GM21825 (cell line): ENCODE results near the gene DCAF12.

ENCODE experiments used
- ATAC-seq: cut with Tn5 transposase; IDR thresholded peaks from one replicate; pipeline ENCODE4 v1.9.1; 2021; ENCODE audit warnings: mild to moderate bottlenecking, moderate library complexity; ENCODE audit not compliant: unreplicated experiment

DCAF12 gene

DNA sequence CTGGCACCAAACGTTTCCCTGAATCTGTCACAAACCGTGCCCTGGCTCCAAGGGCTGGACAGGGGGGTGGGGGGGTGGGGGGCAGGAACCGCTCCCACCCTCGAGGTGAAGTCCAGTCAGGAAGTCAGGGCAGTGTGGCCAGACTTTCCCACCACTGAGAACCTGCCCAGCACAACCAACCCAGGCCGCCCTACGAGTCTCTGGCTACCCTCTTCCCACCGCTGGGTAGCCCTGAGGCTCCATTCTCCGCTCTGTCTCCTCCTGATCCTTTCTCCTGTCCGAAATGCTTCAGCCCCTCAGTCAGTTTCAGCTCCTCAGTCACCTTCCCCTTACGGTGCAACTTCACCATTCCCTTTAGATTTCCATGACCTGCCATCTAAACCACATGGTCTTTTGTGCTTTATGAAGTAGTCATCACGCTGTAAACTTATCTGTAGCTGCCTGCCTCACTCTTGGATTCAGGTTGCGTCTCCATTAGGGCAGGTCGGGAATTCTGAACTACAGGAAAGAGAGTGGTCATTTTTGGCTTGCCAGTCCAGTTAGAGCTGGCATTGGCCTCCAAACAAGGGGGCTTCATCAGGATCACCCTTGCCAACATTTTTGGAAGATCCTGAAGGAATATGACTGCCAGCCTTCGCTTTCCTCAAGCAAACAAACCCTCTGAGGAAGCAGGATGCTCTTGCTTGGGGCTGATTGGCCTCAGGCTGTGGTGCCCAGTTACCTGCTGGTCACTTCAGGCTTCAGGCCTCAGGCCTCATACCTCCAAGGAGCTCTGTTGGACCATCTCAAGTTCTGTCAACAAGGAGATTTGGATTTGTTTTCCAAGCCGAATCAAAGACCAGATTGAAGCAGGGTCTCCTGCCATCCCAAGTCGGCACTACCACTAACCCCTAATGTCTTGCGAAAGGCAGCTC is 794 bp upstream of the DCAF12 start:
- no peak for ATAC-seq

DNA sequence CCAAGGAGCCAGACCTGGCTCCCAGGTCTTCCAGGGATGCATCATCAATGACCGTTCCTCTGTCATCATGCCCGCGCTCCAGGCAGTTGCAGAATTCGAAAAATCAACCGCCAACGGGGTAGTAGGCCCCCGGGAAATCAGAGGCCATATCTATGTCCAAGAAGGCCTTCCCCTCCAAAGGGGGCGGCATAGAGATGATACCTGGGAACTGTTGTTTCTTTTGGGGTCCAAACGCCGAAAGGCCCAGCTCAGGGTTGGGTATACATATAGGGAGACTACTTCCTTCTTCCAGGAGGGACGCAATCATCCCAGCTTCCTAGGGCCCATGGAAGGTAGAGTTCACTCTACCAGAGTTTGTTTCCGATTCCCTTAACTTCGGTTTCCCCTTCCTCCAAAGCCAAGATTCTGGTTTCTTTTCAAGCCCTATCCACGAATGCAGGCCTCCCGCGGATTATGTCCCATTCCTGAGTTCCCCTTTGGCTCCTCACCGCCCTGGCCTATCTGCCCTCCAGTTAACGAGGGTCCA is 754 bp downstream of the DCAF12 start:
- no peak for ATAC-seq

DNA sequence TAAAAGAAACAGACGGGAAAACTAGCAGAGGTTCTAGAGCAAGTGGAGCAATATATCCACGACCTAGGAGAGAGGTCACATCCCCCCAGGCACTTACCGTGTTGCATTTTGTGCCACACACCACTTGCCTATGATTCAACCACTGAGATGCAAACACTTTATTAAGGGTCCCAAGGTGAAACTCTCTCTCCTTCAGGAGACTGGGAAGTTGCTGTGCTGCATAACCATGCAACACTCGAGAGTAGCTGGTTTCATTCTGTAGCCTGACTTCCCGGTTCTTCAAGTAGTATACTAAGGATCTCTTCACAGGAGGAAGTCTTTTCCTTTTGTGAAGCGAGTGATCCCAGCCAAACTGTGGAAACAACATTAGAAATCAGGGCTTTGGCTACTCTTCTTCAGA is 1.6 kb downstream of the DCAF12 start:
- no peak for ATAC-seq

DNA sequence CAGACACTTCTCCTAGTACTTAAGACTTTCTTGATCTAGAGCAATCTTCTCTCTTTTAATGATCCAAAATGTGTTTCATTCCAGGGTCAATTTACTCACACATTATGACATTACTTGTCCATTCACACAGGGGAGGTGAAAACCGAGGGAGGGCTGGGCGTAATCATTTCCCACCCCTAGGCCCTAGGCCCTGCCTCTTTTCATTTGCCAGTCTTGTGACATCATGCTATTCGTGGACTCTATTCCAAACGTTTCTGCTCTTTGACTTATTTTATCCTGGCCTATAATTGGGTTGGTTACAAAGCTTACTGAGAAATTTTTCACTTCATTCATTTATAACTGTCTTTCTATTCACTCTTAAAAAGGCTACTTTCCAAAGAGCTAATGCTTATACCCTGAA is 2.4 kb downstream of the DCAF12 start:
- ATAC-seq = no peak

DNA sequence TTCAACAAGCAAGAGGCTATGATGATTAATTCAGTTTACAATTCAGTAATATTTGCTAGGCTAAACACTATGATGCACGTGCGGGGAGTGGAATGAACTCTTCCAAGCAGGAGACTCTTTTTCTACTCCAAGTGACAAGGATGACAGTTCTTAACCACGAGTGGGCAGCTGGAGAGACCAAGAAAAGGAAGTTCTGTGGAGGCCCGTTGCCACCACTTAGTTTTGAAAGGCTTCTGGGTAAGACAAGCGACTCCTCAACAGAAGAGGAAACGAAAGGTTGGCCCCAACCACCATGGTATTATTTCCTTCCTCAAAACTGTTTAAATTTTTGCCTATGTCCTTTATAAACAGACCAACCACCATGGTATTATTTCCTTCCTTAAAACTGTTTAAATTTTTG is 2.8 kb downstream of the DCAF12 start:
- ATAC-seq = peak; percentile 31

DNA sequence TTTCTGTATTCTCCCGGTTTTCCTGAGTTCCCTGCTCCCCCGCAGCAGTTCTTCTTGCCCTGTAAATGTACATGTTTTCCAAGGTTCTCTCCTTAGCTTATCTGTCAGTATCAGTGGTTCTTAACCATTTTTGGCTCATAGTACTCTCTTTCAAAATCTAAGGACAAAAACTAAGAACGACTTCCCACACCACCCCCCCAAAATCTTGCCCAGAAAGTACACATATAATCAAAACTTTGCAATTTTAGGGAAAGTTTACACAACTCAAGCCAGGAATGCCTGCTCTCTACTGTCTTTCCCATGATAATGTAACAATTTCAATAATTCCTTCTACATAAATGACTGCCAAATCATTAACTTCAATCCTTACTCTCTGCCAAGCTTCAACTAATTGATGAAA is 4.5 kb downstream of the DCAF12 start:
- ATAC-seq = no peak

DNA sequence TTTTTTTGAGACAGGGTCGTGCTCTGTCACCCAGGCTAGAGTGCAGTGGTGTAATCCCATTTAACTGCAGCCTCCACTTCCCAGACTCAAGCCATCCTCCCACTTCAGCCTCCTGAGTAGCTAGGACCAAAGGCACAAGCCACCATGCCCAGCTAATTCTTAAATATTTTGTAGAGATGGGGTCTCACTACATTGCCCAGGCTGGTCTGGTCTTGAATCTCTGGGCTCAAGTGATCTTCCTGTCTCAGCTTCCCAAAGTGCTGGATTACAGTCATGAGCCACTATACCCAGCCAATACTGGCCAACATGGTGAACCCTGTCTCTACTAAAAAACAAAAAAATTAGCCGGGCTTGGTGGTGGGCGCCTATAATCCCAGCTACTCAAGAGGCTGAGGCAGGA is 6.8 kb downstream of the DCAF12 start:
- ATAC-seq = no peak

DNA sequence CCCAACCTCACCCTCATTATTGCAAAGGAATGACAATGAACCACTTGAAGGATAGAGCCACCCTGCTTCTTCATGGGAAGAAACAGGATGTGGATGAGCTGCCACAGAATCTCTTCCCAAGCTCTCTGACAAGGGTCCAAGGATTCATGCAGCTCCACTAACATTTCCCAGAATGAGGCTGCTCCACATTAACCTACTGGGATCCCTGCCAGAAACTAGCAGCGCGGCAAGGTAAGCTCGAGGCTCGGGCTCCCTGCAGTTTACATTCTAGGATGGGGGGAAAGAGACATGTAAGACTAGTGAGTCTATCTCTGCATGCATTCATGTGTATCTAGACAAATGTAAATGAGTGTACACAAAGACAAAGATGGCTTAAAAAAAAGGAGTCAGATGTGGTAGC is 12.1 kb downstream of the DCAF12 start:
- ATAC-seq = no peak

DNA sequence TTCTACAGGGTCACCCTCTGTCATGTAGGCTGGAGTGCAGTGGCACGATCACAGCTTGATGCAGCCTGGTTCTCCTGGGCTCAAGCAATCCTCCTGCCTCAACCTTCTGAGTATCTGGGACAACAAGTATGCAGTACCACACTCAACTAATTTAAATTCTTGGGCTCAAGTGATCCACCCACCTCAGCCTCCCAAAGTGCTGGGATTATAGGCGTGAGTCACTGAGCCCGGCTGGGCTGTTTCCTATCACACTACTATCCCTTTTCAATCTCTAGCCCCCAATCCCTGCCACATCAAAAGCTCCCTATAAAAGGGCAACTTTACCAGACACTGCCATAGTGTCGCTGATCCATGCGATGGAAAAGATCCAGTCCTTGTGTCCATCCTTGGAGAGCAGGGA is 20.4 kb downstream of the DCAF12 start:
- no peak for ATAC-seq

DNA sequence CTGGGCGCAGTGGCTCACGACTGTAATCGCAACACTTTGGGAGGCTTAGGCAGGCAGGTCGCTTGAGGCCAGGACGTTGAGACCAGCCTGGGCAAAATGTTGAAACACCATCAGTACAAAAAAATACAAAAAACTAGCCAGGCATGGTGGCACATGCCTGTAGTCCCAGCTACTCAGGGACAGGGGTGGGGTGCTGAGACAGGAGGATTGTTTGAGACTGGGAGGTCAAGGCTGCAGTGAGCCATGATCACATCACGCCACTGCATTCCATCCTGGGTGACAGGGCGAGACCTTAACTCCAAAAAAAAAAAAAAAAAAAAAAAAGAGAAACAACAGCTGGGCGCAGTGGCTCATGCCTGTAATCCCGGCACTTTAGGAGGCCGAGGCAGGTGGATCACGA is 23.7 kb downstream of the DCAF12 start:
- ATAC-seq = no peak

DNA sequence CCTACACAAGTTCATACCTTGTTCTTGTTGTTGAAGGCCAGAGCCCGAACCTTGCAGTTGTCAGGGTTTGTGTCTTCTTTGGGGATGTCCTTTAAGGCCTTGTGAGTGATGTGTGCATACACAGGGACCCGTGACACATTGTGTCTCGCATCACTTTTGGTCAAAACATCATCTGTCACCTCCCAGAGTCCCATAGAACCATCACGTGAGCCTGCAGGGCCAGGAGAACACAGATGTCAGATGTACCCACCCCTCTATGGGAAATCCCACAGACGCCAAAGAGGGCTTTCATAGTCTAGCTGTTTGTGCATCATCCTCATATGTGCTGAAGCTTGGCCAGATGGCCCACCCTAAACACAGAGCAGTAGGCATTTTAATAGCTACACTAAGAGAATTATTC is 28.2 kb downstream of the DCAF12 start:
- ATAC-seq = peak; percentile 57

DNA sequence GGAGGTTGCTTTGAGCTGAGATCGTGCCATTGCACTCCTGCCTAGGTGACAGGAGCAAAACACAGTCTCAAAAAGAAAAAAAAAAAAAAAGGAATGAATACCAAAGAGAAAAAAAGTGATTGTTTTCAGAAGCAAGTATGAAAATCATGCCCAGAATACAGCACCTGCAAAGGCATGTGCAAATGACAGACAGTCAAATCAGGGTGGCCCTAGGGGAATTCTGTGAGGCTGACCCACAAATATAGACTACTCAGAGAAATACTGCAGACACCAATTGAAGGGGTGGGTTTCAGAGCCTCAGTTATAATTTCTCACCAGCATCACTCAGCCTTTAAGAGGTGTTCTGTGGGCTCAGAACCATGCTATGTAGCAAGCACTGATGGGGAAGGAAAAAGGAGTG is 28.6 kb downstream of the DCAF12 start:
- peak; percentile 67 for ATAC-seq

DNA sequence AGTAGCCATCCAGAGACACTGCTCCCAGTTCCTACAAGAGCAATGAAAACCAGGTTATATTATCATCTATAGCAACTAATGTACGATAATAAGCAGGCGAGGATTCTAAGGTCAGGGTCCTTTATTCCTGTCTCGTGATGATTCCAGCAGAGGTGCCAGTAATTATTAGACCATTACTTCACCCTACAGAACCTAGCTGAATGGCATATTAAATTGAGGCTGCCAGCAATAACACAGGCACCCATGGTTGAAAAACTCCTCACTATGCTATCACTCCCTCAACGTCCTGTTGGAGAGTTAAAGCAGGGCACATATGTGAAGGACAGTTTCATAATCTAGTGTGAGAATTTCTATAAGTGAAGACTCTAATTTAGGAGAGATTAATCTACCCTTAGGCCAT is 29.7 kb downstream of the DCAF12 start:
- ATAC-seq = no peak

DNA sequence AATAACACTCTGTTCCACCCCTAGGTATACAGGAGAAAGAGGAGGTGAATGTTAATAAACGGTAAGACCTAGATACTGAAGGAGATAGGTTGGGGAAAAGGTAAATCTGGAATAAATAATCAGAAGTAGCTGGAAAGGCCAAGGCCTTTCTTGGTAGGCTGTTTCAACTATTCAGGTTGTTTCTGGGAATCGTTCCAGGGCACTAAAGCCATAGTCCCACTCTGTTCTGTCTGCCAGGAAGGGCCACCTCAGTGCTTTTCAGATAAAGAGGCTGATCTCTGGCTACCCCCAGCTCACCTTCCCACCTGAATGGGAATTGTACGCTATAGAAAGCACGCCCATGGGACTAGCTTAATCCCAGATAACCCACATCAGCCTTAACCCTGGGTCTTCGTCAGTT is 32.9 kb downstream of the DCAF12 start:
- ATAC-seq = no peak

DNA sequence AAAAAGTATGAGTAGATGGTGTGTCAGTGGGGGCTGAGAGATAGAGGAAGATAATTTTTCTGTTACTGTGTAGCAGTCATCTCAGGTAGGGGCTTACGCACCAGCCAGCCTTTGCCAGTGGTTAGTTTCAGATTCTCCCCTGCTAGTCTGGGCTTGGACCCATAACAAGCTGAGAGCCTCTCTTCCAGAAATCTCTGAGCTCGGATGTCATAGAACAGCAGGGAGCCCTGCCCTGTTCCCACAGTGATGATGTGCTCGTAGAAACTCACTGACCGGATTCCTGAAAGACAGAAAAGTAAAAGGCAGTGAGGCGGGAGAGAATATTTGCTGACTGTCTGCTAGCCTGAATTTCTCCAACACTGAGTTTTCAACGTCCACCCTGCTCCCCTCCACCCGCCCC is 37.2 kb downstream of the DCAF12 start:
- ATAC-seq = no peak

DNA sequence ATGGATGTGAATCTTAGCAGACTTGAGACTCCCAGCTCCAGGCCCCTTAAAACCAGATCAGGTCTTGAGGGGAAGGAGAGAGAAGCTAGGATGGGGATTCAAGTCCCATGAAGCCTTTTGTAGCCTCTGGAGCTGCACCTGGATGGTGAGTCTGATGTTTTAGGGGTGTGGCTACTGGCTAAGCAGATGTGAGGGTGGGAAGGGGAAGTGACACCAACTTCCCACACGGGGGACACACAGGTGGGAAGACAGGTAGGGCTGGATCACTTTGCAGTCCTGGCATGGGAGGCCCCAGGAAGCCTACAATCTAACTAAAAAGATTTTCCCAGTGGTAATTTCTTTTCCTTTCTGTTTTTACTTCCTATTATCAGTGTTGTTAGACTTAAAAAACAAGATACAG is 39.1 kb downstream of the DCAF12 start:
- no peak for ATAC-seq

DNA sequence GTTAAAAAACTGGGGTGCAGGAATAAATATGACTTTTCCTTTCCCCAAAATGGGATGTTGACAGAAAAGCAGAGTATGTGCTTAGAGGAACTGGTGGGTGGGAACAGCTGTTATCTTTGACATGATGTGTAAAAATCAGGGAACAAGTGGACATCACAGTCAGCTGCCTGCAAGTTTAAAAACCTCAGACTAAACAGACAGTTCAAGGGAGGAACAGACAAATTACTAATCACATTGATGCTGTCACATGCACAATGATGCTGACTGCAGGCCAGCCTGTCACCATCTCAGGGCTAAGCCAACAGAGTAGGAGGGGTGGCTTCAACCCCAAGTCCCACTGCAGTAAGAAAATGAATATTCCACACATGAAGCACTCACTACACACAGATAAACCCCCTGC is 39.6 kb downstream of the DCAF12 start:
- no peak for ATAC-seq

DNA sequence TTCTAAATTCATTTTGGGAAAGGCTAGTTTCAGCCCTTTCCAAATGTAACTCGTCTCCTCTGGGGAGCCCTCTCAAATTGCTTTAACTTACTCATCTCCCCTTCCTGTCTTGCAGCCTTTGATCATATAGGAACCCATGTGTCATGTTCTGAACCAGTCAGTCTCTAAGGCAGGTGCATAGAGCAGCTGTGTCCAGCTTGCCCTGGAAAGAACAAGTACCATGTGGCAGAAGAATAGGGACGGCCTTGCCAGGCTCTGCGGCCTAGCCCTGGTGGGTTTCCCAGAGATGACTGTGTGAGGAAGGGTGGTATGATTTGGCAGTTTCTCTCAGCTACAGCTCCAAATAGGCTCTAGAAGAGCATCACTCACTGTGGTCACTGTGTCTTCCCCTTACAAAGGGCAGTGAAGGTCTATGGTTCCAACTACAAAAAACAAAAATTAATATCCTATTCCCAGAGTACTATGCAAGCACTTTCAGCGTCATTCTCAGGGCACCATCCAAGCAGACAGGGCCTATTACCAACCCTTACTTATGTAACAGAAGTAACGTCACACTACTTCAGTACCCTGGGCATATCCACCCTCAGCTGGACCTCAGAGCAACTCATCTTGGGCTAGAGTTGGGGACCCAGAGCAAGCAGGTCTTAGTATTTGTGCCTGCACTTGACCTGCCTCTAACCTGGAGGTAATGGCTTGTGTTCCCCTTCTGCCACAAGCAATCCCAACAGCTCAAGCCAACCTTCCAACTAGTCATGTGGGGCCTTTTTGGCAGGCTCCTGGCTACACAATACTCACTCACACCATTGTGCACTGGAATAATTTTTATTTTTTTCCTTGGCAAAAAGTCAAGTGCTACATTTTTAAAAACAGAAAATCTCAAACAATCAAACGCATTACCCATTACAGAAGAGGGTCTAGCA is 40.7 kb downstream of the DCAF12 start:
- ATAC-seq = no peak

DNA sequence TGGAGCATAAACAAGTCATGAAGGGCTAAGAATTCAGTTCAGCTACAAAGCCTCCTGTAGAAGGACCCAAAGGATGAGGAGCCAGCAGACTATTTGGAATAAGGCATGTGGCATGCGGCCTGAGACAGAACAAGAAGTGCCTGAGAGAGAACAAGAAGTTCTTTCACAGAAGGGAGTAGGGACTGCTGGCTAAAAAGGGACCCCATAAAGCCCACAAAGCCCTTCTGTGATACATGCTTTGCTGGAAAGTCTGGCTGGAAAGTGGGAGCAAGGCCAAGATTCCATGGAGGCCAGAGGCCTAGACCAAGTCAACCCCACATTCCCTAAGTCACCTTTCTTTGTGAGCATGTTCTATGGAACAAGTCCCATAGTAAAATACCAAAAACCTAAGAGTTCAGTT is 41.9 kb downstream of the DCAF12 start:
- no peak for ATAC-seq

DNA sequence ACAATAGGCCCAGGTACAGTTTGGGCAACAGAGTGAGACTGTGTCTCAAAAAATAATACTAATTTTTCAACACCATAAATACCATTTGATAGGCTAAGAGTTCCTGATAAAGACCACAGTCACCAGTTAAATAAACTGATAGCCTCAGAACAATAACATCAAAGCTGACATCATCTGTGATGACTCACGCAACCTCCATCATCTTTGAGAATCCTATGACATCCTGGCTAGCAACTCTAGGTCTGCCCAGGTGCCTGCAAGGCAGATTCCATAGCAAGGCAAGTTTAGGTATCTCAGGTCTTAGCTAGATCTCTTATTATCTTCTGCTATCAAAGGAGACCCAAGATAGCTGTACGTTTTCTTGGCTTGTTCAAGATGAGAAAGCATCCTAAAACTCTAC is 47.3 kb downstream of the DCAF12 start:
- ATAC-seq = no peak

DNA sequence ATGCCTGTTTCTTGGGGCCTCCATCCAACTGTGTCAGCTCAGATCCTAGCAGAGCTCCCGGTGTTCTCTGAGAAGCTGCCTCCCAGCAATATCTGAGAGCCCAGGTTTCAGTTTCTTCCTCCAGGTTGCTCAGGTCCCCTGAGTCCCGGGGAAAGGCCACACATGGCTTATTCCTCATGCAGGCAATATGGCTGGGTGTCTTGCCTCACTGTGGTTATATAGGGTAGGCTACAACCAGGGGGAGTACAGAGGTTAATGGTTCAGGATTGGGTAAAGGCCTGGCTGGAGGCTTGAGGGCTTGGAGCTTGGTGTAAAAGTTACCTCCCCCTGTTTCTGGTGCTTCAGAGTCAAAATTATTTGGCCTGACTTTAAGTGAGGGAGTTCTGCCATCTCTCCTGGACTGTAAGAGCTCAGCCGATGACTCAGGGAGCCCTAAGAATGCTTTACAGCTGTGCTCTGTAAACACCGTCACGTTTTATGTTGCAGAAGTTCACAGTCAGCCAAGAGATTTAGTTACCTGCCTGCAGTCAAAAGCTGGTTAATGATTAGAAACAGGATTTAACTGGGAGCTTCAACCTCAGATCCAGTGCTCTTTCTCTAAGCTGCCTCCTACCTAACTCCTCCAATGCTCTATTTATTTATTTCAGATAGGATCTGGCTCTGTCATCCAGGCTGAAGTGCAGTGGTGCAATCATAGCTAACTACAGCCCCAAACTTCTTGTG is 53.5 kb downstream of the DCAF12 start:
- ATAC-seq = no peak
